Peyer's patch (tissue), 4 donors: ENCODE results near the gene BARX2.

Experiments
- CTCF ChIP-seq, 6 experiments: fragments of 450-650 bp in 4 of 6; fragments of 200-600 bp in 2 of 6; sonication (generic) in 1 of 6; IDR thresholded peaks; one replicate each; pipeline ENCODE4 v1.5.1; 2017 to 2019; ENCODE audit warnings: antibody characterized with exemption in 6 of 6, mild to moderate bottlenecking in 3 of 6, moderate library complexity in 1 of 6
- POLR2A ChIP-seq, 2 donors: fragments of 450-650 bp; IDR thresholded peaks; one replicate each; pipeline ENCODE4 v1.5.1; 2017; ENCODE audit warnings: antibody characterized with exemption in 2 of 2, mild to moderate bottlenecking in 2 of 2, moderate library complexity in 2 of 2

GRCh38 chr11:129434641-129435498, 59.2 kb downstream of the BARX2 start:
- TF ChIP-seq CTCF (IDR thresholded peaks at IDR 0.05) = no peak
- TF ChIP-seq POLR2A (IDR thresholded peaks at IDR 0.05) = no peak
